Measurements from ENCODE around the gene POLRMT. TPM values are rescaled to one million over a fixed set of nuclear protein-coding genes. Genes with fewer than 3 reads are reported as not detected.
"Not testable (repeated sequence)": the region's sequence is repeated elsewhere in the genome, so short reads cannot be mapped to it uniquely, and the experiment has no call there.

Gene POLRMT
- polyA plus RNA-seq, 3 donors: 54.6 to 68.8 (median 58.1) TPM

DNA sequence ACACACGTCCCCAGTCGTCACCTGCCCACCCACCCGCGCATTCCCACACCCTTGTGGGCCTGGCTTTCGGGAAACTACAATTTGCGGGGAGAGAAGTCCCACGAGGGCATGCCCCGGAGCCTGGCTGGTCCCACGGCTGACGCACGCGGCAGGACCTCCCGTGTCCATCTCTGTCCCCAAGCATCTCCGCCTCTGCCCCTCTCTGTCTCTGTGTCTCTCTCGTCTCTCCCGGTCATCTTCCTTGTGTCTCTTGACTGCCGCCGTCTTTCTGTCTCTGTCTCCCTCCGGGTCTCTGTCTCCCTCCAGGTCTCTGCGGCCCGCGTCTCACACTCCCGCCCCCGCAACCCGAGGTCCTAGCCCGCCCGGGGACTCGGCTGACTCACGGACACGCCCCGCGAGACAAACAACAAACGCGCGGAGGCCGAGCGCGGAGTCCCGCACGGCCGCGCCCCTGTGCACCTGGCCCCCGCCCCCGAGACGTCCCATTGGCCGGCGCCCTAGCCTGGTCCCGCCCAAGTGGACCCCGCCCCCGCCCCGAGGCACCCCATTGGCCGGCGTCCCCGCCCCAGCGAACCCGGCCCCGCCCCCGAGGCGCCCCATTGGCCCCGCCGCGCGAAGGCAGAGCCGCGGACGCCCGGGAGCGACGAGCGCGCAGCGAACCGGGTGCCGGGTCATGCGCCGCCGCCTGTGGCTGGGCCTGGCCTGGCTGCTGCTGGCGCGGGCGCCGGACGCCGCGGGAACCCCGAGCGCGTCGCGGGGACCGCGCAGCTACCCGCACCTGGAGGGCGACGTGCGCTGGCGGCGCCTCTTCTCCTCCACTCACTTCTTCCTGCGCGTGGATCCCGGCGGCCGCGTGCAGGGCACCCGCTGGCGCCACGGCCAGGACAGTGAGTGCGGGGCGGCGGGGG is 6.2 kb upstream of the POLRMT start, which contains the start of gene FGF22:
Gene FGF22, plus strand, starts transcription at position 627 of the 908 bp plus-strand sequence. Its CDS starts 47 bp downstream, at position 674.
- peak in 9 of 11 donors; percentile 52 to 84 (median 77) for DNase-seq (ENCODE audit: extremely low read depth in 1 of 11, low read depth in 9 of 11, low spot score in 4 of 11)

DNA sequence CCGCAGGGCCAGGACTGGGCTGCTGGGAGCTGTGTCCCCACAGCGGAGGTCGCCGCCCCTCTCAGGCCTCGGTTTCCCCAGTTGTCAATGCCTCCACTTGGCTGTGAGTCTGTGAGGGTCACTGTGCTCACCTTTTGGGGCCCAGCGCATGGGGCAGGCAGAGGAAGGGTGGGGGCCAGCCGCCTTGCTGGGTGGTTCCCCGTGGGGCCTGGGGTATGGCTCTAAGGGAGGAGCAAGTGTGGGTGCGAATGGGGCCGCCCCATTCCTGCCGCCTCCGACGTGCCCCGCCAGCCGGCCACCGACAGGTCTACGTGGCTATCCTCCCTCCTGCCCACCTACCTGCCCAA is 5.5 kb upstream of the POLRMT start:
- no peak for DNase-seq (ENCODE audit: extremely low read depth in 1 of 11, low read depth in 9 of 11, low spot score in 4 of 11)

DNA sequence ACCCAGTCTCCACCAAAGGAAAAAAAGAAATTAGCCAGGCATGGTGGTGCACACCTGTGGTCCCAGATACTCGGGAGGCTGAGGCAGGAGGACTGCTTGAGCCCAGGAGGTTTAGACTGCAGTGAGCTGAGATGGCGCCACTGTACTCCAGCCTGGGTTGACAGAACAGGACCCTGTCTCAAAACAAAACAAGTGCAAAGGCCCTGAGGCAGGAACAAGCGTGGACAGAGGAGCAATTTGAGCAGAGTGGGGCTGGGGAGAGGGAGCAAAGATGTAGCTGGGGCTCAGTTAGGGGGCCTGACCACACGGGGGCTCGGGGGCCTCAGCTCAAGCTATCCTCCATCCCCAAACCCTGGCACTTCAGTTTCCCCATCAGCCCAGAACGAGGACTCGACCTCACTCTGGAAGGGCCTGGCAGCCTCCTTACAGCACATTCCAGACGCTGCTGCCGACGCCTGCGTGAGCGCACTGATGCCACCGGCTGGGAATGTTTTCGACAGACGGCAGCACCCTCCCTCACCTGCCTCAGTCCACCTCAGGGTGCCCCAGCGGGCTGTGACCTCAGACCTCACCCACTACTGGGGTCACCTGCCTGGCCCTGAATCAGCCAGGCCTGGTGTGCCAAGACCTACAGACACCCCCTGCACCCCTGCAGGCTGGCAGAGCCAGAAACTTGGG is 1.8 kb upstream of the POLRMT start:
- DNase-seq (ENCODE audit: extremely low read depth in 1 of 11, low read depth in 9 of 11, low spot score in 4 of 11): no peak

DNA sequence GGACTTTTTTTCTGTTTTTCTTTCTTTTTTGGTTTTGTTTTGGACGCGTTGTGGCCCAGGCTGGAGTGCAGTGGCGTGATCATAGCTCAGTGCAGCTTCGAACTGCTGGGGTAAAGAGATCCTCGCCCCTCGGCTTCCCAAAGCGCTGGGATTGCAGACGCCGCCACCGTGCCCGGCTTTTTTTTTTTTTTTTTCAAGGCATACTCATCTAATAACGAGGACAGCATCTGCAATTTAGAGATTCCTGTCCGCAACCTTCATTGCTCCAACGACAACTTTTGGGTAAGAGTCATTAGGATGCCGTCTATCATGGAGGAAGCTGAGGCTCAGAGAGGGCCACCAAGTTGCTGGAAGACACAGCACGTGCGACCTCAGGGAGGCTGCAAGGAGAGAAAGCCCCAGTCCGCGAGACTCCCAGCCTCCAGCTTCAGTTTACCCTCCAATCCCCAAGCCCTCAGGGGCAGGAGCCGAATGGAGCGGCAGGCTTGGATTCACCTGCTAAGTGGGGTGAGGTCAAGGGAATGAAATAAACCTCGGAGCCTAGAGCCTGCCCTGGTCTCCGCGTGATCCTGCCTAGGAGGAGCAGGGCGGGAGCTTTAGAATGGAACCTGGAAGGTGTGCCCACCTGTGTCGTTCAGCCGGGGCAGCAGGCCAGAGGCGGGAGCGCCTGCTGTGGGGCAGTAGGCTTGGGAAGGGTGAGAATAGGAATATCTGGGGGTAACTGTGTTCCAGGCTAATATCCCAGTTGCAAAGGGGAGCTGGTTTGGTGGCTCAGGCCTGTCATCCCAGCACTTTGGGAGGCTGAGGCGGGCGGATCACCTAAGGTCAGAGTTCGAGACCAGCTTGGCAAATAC is 676 bp upstream of the POLRMT start:
- no peak for DNase-seq (ENCODE audit: extremely low read depth in 1 of 11, low read depth in 9 of 11, low spot score in 4 of 11)

DNA sequence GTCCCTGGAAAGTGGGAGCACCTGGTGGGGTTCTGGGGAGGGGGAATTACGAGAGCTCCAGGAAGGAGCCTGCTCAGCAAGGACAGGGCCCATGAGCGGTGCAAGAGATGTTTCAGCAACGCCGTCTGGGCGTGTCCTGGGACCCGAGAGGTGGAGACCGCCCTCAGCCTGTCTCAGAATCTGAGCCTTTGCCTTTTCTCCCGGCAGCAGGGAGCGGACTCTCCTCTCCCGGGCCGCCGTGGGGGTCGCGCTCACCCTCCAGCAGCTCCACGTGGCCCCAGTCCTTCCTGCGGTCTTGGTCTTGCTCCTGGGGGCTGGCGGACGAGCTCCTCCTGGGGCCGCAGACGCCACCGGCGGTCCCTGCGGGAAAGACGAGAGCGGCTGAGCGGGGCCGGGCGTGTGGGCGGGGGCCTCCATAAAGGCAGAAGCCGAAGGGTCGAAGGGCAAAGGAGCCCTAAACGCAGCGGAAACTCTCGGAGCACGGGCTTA is 714 bp downstream of the POLRMT start:
- no peak for DNase-seq (ENCODE audit: extremely low read depth in 1 of 11, low read depth in 9 of 11, low spot score in 4 of 11)

DNA sequence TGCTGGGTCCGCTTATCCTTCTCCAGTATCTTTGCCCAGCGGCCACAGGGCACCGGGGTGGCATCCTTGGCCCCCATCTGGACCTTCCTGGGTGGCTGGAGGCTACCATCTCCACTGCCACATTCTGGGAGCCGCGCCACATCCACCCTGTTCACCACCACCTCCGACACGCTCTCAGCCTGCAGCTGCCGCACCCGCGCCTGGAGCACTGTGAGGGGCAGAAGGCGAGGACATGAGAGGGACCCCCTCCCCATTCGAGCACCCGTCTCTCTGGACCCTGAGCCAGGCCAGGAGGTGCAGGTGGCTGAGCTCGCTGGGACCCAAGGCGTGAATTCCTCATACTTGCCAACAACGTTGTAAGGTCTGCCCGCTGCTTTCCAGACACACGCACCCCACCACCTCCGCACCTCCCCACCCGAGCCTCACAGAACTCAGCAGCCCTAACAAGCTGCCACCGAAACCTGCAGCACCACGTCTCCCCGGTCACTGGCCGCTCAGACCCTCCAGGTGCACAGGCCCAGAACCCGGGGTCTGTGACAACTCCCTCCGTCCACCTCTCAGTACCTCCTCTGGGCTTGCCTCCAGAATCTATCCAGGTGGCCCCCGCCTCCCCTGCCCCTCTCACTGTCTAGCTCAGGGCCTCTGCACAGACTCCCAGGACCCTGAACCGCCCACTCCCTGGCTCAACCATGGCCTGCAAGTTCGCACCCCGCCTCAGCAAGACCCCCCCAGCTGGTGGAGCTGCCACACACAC is 3.2 kb downstream of the POLRMT start:
- no peak for DNase-seq (ENCODE audit: extremely low read depth in 1 of 11, low read depth in 9 of 11, low spot score in 4 of 11)

DNA sequence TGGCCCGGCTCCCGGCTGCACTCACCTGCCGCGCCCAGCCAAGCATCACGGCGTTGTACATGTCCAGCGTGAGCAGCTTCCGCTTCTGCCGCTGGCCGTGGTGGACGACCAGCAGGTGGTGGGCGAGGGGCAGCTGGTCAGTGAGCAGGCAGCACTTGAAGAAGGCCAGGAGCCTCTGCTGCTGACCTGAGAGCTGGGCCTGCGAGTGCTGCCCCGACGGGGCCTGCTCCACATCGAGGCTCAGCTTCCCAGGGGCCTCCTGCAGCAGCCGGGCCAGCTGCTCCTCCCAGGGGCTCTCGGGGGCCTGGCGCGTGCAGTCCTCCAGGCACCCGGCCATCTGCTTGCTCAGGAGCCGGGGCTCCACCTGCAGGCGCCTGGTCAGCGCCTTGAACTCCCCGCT is 3.8 kb downstream of the POLRMT start:
- DNase-seq (ENCODE audit: extremely low read depth in 1 of 11, low read depth in 9 of 11, low spot score in 4 of 11): not testable (repeated sequence)

DNA sequence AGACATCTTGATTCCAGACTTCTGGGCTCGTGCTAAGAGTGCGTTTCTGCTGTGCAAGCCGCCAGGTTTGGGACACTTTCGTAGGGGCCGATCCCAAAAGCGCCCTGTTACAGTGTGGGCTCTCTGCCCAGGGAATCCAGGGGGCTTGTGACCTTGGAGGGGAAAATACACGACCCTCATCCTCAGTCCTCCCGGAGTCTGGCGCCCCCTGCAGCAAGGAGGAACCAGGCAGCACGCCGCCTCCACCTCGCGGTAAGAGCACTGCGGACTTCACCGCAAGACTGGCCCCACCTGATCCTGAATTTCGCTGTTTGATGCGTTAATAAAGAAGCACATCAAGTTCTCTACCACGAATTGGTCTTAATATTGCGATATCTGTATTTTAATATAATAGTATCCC is 5.2 kb downstream of the POLRMT start:
- DNase-seq (ENCODE audit: extremely low read depth in 1 of 11, low read depth in 9 of 11, low spot score in 4 of 11): no peak

DNA sequence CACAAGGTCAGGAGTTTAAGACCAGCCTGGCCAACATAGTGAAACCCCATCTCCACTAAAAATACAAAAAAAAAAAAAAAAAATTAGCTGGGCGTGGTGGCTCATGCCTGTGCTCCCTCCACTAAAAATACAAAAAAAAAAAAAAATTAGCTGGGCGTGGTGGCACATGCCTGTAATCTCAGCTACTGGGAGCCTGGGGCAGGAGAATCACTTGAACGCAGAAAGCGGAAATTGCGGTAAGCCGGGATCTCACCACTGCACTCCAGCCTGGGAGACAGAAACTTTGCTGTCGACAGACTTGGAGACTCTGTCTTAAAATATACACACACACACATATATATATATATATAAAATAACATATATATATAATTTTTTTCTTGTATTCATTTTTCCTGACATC is 6.8 kb downstream of the POLRMT start:
- DNase-seq (ENCODE audit: extremely low read depth in 1 of 11, low read depth in 9 of 11, low spot score in 4 of 11): not testable (repeated sequence)

DNA sequence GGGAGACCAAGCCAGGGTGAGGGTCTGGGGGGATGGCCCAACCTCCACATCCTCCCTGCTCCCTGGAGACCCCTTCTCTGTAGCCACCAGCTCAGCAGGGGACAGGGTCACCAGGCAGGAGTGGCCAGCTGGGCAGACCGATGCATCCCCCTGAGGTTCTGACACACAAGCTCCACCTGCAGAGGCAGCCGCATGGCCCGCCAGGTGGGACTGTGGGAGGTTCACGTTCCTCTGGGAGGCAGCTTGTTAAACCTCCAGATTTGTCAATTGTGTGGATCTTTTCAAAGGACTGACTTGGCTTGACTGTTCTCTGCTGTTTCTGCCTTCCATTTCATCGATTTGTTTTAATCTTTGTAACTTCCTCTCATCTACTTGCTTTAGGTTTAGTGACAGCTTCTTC is 8.1 kb downstream of the POLRMT start:
- DNase-seq (ENCODE audit: extremely low read depth in 1 of 11, low read depth in 9 of 11, low spot score in 4 of 11): no peak

DNA sequence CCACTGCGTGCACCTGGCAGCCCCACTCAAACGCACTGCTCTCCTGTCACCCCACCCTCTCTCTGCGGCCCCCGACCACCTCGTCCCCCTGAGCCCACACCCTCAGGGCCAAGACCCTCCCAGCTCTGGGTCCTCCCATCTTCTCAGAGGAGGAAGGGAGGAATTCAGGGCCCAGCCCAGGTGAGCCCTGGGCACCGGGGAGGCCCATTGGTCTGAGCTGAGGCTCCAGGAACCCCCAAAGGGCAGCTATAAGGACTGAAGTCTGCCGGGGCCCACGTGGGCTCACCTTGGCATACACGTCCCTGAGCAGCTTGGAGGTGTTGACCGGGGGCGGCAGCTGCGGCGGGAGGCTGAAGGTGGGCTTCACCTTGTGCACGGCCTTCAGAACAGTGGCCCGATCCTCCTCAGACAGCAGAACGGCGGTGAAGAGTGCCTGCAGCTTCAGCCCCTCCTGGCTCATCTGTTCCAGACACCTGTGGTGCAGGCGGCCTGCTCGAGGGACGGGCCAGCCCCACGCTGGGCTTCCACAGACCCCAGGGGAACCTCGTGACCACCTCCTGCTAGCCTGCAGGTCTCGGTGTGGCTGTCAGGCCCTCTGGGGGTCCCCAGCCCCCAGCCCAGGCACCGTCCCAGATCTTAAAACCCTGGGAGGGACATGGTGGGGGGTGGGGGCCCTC is 8.8 kb downstream of the POLRMT start:
- no peak for DNase-seq (ENCODE audit: extremely low read depth in 1 of 11, low read depth in 9 of 11, low spot score in 4 of 11)

DNA sequence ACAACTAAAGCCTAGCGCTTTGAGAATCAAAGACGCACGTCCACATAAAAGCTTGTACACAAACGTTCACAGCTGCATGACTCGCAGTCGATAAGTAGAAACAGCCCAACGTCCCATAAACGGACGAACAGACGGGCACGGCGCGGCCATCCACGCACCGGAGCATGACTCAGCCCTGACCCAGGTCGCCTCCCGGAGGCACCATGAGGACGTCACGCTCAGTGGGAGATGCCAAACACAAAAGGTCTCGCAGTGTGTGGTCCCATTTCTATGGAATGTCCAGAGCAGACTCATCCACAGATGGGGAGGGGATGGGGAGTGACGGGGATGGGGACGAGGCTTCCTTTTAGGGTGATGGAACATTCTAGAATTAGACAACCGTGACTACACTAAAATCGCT is 9.4 kb downstream of the POLRMT start:
- DNase-seq (ENCODE audit: extremely low read depth in 1 of 11, low read depth in 9 of 11, low spot score in 4 of 11): no peak

DNA sequence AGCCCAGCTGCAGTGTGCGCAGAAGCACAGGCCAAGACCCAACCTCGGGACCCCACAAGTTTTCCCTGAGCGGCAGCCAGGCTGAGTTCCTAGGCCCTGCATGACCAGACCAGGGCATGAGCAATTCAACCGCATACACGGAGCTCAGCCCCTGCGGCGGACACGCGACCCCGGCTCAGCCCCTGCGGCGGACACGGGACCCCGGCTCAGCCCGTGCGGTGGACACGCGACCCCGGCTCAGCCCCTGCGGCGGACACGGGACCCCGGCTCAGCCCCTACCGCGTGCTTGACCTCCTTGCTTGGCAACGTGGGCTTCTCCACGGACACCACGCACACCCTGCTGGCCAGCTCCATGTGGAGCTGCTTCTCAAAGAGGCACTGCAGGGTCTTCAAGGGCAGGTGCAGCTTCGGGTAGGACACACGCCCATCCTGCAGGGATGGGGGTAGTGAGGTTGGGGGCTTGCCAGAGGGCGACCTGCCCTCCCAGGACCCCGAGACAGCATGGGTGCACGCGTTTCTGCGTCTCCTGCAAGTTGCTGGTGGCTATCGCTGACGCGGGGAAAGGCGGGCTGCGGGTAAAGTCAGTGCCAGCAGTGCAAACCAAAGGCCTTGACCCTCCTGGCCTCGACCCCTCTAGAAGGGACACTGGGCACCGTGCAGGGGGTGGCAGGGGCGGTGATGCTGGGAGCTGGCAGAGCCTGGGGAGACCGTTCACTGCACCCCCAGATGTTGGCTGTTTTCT is 10.0 kb downstream of the POLRMT start:
- DNase-seq (ENCODE audit: extremely low read depth in 1 of 11, low read depth in 9 of 11, low spot score in 4 of 11): no peak

DNA sequence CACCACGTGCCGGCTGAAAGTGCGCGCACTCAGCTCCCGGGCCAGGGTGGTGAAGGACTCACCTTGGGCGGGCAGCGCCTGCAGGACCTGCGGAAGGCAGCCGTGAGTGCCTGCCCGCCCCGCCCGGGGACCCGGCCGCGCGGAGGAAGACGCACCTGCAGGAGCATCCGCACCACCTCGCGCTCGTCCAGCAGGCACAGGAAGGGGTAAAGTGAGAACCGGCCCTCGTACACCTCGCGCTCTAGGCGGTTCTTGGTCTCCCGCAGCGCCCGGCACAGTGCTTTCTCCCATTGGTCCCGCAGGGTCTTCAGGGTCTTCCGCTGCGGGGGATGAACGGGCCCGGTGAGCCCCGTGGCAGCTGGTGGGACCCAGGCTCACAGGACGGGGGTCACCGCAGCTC is 10.7 kb downstream of the POLRMT start:
- DNase-seq (ENCODE audit: extremely low read depth in 1 of 11, low read depth in 9 of 11, low spot score in 4 of 11): no peak

DNA sequence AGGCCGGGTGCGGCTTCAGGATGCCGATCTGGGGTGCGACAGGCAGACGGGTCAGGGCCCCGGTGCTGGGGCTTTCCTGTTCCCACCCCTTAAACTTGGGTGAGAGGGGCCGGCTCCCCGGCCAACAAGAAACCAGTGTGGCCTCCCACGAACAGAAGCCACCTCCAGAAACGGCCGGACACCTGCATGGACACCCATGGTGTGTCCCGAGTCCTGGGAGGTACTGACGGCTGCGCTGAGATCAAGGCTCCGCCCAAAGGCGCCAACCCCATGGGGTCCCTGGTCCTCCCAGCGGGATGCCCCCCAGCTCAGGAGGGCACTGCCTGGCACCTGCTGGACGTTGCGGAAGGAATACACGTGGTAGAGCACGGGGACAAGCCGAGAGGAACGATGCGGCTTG is 11.5 kb downstream of the POLRMT start:
- DNase-seq (ENCODE audit: extremely low read depth in 1 of 11, low read depth in 9 of 11, low spot score in 4 of 11): no peak

DNA sequence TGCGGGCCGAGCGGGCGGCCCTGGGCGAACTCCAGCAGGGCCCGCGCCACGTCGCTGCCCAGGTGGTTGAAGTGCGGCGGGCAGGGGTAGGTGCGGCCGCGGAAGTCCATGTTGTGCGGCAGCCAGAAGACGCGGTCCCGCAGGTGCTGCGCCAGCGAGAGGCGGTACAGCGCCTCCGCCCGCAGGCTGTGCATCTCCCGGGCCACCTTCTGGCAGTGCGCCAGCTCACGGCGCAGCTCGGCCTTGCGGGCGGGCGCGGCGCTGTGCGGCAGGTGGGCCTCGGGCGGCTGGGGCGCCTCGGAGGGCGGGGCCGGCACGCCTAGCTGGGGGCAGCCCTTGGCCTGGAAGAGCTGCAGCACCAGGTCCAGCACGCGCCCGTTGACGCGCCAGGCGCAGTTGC is 12.1 kb downstream of the POLRMT start:
- not testable (repeated sequence) for DNase-seq (ENCODE audit: extremely low read depth in 1 of 11, low read depth in 9 of 11, low spot score in 4 of 11)

DNA sequence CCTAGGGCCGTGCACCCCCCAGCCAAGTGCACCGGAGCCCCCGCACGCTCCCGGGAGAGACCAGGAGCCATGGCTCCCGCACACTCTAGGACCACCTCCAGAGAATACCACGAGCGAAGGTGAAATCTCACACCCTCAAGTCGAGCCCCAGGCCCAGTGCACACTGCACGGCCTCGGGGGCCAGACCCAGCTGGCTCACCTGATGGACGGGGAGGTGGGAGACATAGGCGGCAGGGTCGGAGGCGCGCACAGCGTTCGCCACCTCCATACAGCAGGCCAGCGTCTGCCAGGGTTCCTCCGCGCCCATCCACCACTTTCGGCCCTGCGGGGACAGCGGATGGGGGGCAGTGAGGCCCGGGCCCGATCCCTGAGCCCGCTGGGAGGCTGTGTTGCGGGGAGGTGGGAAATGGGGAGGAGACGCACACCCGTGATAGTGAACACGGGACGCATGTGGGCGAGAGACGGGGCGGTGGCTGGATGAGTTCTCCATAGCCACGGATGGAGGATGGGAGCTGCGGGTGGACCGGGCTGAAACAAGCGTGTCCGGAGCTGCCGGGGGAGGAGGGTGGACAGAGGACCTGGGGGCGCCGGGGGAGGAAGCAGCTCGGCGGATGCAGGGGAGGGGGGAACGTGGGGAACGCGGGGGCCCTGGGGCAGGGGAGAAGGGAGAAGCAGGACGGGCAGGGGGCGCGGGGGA is 13.0 kb downstream of the POLRMT start:
- no peak for DNase-seq (ENCODE audit: extremely low read depth in 1 of 11, low read depth in 9 of 11, low spot score in 4 of 11)

All from renal cortex interstitium (tissue), 11 donors.